Measurements from ENCODE around the gene ATP6AP1.

DNA sequence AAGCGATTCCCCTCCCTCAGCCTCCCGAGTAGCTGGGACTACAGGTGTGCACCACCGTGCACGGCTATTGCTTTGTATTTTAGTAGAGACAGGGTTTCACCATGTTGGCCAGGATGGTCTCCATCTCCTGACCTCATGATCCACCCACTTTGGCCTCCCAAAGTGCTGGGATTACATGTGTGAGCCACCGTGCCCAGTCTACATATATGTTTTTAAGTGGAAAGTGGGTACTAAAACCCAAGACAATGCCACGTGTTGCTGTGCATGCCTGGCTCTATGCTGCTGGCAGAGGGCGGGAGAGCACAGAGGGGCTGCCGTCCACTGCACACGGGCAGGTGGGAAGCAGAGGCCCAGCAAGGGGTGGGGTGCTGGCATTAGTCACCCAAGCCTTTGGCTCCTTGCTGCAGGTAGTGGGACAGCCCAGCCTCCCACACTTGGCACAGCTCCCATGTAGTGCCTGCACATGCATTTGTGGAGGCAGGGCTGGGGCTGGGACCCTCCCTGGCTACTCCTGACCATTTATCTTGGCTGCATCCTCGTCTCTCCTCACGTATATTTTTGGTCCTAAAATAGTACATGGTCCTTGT, 45.9 kb upstream of the ATP6AP1 start:
- TF ChIP-seq, protein P1, sequence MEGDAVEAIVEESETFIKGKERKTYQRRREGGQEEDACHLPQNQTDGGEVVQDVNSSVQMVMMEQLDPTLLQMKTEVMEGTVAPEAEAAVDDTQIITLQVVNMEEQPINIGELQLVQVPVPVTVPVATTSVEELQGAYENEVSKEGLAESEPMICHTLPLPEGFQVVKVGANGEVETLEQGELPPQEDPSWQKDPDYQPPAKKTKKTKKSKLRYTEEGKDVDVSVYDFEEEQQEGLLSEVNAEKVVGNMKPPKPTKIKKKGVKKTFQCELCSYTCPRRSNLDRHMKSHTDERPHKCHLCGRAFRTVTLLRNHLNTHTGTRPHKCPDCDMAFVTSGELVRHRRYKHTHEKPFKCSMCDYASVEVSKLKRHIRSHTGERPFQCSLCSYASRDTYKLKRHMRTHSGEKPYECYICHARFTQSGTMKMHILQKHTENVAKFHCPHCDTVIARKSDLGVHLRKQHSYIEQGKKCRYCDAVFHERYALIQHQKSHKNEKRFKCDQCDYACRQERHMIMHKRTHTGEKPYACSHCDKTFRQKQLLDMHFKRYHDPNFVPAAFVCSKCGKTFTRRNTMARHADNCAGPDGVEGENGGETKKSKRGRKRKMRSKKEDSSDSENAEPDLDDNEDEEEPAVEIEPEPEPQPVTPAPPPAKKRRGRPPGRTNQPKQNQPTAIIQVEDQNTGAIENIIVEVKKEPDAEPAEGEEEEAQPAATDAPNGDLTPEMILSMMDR (conservative IDR thresholded peaks at IDR 0.05) = no peak
- TF ChIP-seq EZH2 (IDR thresholded peaks at IDR 0.05; ENCODE audit: low read depth) = no peak
